Esophagus muscularis mucosa (tissue), 4 donors: ENCODE results near the gene SFT2D3.

Source experiments
- EP300 ChIP-seq: sonication (generic); formaldehyde crosslinking; IDR thresholded peaks from one replicate; pipeline ENCODE4 v1.6.1; 2017; ENCODE audit warnings: antibody characterized with exemption
- POLR2A ChIP-seq: fragments of 450-650 bp; IDR thresholded peaks from one replicate; pipeline ENCODE4 v1.6.1; 2017; ENCODE audit warnings: antibody characterized with exemption, moderate library complexity, mild to moderate bottlenecking, low read depth
- TF ChIP-seq, protein P1 (sequence below), 3 experiments: fragments of 200-600 bp in 2 of 3; fragments of 450-650 bp in 1 of 3; sonication (generic) in 2 of 3; IDR thresholded peaks; one replicate each; pipeline ENCODE4 v1.5.1; 2017 to 2019; ENCODE audit warnings: antibody characterized with exemption in 3 of 3, mild to moderate bottlenecking in 2 of 3, moderate library complexity in 1 of 3

DNA sequence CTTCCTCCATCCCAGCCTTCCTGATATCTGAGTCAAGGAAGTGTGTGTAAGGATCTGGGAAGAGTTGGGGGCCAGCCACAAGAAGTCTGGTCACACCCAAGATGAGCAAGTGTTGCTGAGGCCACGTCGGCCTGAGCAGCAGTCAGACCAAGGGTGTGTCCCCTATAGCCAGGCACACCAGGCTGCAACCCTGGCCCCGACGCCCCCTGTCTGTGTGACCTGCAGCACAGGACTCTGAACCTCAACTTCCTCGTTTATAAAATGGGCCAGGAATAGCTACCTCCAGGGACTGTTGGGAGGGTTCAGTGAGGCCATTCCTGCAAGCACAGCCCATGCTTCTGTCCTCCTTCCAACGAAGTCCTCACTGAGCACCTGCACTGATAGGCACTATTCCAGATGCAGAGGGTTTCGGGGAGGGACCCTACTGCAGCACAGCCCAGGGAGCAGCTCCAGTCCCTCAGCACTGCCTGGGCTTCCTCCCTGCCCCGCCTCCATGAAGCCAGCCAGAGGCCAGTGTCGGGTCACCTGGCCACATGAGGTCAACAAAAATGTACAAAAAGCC lies 39.3 kb upstream of the SFT2D3 start:
- TF ChIP-seq, protein P1, sequence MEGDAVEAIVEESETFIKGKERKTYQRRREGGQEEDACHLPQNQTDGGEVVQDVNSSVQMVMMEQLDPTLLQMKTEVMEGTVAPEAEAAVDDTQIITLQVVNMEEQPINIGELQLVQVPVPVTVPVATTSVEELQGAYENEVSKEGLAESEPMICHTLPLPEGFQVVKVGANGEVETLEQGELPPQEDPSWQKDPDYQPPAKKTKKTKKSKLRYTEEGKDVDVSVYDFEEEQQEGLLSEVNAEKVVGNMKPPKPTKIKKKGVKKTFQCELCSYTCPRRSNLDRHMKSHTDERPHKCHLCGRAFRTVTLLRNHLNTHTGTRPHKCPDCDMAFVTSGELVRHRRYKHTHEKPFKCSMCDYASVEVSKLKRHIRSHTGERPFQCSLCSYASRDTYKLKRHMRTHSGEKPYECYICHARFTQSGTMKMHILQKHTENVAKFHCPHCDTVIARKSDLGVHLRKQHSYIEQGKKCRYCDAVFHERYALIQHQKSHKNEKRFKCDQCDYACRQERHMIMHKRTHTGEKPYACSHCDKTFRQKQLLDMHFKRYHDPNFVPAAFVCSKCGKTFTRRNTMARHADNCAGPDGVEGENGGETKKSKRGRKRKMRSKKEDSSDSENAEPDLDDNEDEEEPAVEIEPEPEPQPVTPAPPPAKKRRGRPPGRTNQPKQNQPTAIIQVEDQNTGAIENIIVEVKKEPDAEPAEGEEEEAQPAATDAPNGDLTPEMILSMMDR (IDR thresholded peaks at IDR 0.05) = peak in 1 of 3 experiments; percentile 2
- no peak for TF ChIP-seq POLR2A
- no peak for TF ChIP-seq EP300
